ENCODE measurements around the gene SDSL.

SDSL gene

GRCh38 chr12:113474635-113475436 lies 52.7 kb downstream of the SDSL start:
- TF ChIP-seq, protein P1, sequence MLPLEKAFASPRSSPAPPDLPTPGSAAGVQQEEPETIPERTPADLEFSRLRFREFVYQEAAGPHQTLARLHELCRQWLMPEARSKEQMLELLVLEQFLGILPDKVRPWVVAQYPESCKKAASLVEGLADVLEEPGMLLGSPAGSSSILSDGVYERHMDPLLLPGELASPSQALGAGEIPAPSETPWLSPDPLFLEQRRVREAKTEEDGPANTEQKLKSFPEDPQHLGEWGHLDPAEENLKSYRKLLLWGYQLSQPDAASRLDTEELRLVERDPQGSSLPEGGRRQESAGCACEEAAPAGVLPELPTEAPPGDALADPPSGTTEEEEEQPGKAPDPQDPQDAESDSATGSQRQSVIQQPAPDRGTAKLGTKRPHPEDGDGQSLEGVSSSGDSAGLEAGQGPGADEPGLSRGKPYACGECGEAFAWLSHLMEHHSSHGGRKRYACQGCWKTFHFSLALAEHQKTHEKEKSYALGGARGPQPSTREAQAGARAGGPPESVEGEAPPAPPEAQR (tag by site-specific recombination; IDR thresholded peaks at IDR 0.05): no peak
- TF ChIP-seq ZNF610 (tag by site-specific recombination; IDR thresholded peaks at IDR 0.05; ENCODE audit: borderline replicate concordance) (no peak), ZNF626 (tag by site-specific recombination; IDR thresholded peaks at IDR 0.05) (no peak), ZNF423 (tag by site-specific recombination; IDR thresholded peaks at IDR 0.05) (no peak), ZNF704 (tag by site-specific recombination; IDR thresholded peaks at IDR 0.05) (no peak), ZNF571 (tag by site-specific recombination; IDR thresholded peaks at IDR 0.05) (no peak)
- TF ChIP-seq, protein P2, sequence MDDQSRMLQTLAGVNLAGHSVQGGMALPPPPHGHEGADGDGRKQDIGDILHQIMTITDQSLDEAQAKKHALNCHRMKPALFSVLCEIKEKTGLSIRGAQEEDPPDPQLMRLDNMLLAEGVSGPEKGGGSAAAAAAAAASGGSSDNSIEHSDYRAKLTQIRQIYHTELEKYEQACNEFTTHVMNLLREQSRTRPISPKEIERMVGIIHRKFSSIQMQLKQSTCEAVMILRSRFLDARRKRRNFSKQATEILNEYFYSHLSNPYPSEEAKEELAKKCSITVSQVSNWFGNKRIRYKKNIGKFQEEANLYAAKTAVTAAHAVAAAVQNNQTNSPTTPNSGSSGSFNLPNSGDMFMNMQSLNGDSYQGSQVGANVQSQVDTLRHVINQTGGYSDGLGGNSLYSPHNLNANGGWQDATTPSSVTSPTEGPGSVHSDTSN (CRISPR knock-in tag; IDR thresholded peaks at IDR 0.05): no peak
- Histone ChIP-seq H3K4me3 (ENCODE audit: low read depth, low read length) (no peak overlapping the region), H3K36me3 (ENCODE audit: control insufficient read depth in 2 of 2, insufficient read depth in 1 of 2, low read length in 2 of 2) (no peaks in the 10 kb centered on the region), H3K4me1 (ENCODE audit: control insufficient read depth, insufficient read depth, low read length) (no peaks in the 10 kb centered on the region), H3K27ac (ENCODE audit: extremely low read depth, low read depth, low read length) (no peak overlapping the region), H3K9me3 (ENCODE audit: control insufficient read depth, insufficient read depth, low read depth, low read length) (no peaks in the 10 kb centered on the region)
- ChIA-PET POLR2A (no interaction called here), CTCF (interaction anchor here (2.2 kb wide), 1 partner anchor 12 kb away, joined by 7 read pairs; no protein-coding TSS in a partner anchor)

DNA sequence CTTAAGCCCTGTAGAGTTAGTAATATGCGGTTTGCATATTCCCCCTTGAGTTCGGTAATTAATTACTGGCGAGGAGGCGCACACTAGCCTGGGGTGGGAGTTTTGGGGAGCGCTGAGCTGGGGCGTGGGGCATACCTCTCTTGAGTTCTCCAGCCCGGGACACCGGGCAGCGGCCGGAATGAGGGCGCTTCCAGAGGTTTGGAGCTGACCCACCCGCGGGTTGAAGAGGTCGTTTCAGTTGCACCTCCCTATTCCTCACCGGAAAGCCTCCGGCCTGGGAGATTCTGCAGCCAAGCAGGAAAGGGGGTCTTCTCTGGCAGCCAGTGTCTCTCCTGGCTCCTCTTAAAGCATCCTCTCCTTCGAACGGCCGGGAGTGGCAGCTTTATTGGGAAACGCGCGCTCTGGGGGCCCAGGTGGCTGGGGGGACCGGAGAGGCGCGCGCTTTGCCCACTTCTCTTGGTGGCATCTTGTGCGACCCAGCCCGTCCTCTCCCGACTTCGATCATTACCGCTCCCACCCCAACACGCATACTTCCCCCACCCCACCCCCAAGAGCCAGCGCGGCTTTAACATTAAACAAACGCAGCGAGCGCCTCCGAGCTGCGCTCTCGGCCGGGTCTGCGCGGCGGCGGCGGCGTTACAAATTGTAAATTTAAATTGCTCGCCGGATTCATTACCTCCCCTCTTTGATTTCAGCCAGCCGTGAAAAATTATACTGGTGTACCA lies 53.4 kb downstream of the SDSL start:
- POLR2A ChIA-PET: no interaction called here
- TF ChIP-seq ZNF571 (tag by site-specific recombination; IDR thresholded peaks at IDR 0.05): no peak
- TF ChIP-seq ZNF184 (tag by site-specific recombination; IDR thresholded peaks at IDR 0.05): no peak
- TF ChIP-seq ZNF404 (tag by site-specific recombination; IDR thresholded peaks at IDR 0.05): no peak
- no peak for TF ChIP-seq IKZF3 (tag by site-specific recombination; IDR thresholded peaks at IDR 0.05)
- TF ChIP-seq ZNF514 (tag by site-specific recombination; IDR thresholded peaks at IDR 0.05): no peak
- no peak for TF ChIP-seq ZNF501 (tag by site-specific recombination; IDR thresholded peaks at IDR 0.05)
- no peak for TF ChIP-seq ZFP37 (tag by site-specific recombination; IDR thresholded peaks at IDR 0.05)
- no peak for TF ChIP-seq ZBTB1 (tag by site-specific recombination; IDR thresholded peaks at IDR 0.05)
- TF ChIP-seq ZSCAN23 (tag by site-specific recombination; IDR thresholded peaks at IDR 0.05): no peak
- TF ChIP-seq ZNF23 (tag by site-specific recombination; IDR thresholded peaks at IDR 0.05; ENCODE audit: borderline replicate concordance): no peak
- H3K27ac ChIP-seq (ENCODE audit: extremely low read depth, low read depth, low read length): no peak overlapping the region
- no peaks in the 10 kb centered on the region for H3K9me3 ChIP-seq (ENCODE audit: control insufficient read depth, insufficient read depth, low read depth, low read length)
- no peaks in the 10 kb centered on the region for H3K4me1 ChIP-seq (ENCODE audit: control insufficient read depth, insufficient read depth, low read length)
- no peak overlapping the region for H3K4me3 ChIP-seq (ENCODE audit: low read depth, low read length)
- CTCF ChIA-PET: no interaction called here
- H3K36me3 ChIP-seq (ENCODE audit: control insufficient read depth in 2 of 2, insufficient read depth in 1 of 2, low read length in 2 of 2): no peaks in the 10 kb centered on the region

Data from HEK293 (cell line).